GM12872 (cell line): Measurements from ENCODE around the gene ZNF835.

Experiments used
- TF ChIP-seq, protein P1 (sequence below): IDR thresholded peaks from 3 replicates; pipeline ENCODE4 v1.5.1; 2011; ENCODE audit warnings: low read depth, mild to moderate bottlenecking, low read length, moderate library complexity; ENCODE audit not compliant: insufficient read depth

Gene ZNF835

DNA sequence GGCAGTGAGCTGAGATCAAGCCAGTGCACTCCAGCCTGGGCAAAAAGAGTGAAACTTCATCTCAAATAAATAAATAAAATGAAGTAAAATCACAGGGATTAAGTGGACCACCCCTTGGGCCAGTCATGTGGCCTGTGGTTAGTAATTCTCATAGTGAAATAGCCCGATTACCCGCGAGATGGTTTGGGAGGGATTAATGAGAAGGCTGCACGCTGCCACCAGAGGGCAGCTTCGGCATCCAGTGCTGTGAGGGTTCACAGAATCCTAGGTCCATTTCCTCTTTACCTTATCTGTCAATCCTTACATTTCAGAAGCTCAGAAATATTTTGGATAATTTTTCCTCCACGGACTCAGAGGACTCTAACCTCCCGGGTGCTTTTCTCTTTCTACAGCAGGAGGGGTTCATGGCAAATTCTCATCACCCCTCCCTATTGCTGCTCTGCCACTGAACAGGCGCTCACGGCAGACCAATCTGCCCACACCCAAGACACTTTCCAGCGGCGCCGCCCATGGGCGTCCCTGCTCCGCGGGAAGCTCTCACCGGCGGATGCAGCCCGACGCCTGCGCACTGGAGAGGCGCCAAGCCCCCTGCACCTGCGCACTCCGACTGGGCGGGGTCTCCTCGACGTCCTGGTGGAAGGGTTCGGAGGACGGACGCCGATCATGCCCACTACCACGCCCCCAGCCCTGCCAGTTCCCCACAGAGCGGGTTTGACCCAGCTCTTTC, 11.0 kb downstream of the ZNF835 start:
- TF ChIP-seq, protein P1, sequence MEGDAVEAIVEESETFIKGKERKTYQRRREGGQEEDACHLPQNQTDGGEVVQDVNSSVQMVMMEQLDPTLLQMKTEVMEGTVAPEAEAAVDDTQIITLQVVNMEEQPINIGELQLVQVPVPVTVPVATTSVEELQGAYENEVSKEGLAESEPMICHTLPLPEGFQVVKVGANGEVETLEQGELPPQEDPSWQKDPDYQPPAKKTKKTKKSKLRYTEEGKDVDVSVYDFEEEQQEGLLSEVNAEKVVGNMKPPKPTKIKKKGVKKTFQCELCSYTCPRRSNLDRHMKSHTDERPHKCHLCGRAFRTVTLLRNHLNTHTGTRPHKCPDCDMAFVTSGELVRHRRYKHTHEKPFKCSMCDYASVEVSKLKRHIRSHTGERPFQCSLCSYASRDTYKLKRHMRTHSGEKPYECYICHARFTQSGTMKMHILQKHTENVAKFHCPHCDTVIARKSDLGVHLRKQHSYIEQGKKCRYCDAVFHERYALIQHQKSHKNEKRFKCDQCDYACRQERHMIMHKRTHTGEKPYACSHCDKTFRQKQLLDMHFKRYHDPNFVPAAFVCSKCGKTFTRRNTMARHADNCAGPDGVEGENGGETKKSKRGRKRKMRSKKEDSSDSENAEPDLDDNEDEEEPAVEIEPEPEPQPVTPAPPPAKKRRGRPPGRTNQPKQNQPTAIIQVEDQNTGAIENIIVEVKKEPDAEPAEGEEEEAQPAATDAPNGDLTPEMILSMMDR = no peak

DNA sequence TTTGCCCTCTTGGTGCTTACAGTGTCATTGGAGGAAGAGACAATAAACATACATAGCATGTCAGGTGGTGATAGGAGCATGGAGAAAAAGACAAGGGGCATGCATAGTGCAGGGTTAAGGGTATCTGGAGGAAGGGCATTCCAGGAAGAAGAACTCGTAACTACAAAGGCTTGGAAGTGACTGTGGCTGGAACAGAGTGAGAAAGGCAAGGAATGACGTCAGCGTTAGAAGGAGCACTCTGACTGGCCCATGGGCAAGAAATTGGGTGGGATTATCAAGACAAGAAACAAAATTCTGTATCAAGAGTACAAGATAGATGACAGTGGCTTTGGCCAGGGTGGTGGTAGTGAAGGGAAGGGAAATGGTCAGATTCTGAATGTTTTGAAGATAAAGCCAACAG, 17.4 kb downstream of the ZNF835 start:
- TF ChIP-seq, protein P1 = no peak

DNA sequence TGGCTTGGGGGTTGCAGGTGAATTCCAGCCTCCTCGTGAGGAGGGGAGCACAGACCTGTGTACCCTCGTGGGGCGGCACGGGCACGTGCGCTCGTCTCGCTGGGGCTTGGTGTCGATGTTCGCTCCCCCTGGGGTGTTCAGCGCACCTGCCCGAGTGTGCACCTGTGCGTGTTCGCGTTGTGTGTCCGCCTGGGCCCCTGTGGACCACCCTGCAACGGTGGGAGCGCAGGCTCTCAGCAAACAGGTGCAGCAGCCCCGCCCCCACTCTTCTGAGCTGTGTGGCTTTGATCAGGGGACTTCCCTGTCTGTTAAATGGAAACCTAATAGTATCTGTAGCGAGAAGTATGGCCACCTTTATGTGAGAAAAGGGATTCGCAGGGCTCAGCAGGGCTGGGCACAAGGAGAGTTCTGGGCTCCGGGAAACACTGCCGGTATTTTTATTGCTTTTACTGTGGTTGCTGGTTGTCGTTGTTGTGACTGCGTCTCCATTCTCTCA, 28.0 kb downstream of the ZNF835 start:
- TF ChIP-seq, protein P1 = no peak

DNA sequence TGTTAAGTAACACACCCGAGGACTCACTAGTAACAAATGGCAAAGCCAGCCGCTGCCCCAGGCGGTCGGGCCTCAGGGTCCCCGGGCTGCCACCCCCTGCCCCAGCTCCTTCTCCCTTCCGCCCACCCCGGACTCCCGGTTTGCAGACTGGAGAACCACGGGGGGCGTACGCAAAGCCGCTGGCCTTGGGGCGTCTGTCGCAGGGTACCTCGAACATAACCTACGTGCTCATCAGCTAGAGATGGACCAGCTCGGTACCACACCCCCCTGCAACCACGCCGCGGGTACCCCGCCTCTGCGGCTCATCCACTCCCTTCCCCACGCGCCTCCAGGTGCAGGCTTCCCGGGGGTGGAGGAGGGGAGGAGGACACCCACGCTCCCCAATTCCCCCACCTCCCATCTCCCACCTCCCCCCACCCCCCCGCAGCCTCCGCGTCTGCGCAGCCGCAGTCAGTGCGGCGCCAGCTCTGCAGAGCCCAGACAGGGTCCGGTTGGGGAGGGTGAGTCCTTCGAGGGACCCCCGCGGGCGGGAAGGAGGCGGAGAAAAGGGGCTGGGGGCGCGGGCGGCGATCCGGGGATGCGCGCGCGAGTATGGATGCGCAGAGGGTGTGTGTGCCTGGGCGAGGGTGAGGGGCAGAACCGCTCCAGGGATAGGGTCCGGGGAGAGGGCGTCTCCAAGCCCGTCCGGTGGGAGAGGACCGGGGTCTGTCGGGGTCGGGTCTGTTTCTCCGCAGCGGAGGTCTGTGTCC, 28.7 kb downstream of the ZNF835 start, which contains the start of gene SMIM17:
Gene SMIM17, plus strand, starts transcription at position 449 of the 749 bp plus-strand sequence. CDS start 2,509 bp downstream, outside the sequence.
- TF ChIP-seq, protein P1 = no peak

DNA sequence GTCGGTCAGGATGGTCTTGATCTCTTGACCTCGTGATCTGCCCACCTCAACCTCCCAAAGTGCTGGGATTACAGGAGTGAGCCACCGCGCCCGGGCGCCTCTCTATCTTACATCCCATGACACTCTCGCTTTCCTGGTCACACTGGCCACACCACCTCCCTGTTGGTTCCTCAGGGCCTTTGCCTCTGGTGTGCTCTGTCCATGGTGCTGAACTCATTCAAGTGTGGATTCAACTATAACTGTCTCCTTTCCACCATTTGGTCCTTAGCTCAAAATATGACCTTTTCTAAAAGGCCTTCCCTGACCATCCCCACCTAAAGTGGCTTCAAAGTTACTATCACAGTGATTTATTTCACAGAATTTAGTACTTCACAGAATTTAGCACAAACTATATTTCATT, 32.3 kb downstream of the ZNF835 start:
- TF ChIP-seq, protein P1 = no peak

DNA sequence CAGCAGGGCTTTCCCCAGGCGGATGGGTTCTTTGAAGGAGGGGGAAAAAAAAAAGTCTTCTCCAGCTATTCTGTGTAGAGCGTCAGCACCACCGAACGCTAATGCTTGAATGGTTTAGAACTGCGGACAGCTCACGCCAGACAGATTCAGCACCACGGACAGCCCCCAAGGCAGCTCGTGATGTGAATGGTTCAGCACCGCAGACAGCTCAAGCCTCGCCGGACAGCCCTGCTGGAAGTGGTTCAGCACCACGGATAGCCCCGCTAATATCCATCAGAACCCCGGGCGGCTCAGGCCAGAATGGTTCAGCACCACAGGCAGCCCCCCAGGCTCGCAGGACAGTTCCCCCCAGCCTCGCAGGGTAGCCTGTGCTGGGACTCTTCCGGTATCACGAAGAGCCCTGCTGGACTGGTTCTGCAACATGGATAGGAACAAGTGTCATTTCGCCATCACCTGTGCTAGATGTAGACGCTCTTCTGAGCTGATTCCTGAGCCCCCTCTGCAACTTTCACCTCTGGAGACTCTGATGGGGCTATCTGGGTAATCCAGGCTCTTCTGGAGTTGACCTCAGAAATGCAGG, 33.5 kb downstream of the ZNF835 start:
- TF ChIP-seq, protein P1 = no peak

- TF ChIP-seq, protein P1 = no peak
Measured at GRCh38 chr19:56633021-56633420, 38.5 kb downstream of the ZNF835 start.
